ENCODE data around the gene PLD1. TPM values are rescaled to one million over a fixed set of nuclear protein-coding genes. Genes with fewer than 3 reads are reported as not detected.

PLD1 gene
- total RNA-seq, 2 donors from 2014 or later, result 9.5 to 15.9 TPM

DNA sequence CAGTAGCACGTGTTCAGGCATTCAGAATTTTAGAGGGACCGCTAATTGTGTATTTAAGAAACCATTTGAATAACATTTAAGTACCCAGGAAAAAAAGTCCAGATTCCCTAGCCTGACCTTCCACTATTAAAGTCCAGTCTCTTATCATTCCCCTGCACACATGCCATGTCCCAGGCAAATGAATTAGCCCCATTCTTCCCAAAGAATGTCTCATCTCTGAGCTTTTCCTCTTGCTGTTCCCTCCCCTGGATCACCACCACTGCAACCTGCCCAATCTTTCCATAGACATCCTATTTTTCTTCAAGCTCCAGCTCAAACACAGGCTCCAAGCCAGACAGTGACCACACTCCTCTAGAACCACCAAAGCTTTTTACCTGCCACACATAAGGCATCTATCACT lies 25.9 kb downstream of the PLD1 start:
- no peak for DNase-seq
- no peak overlapping the region for H3K27ac ChIP-seq (ENCODE audit: low read depth, low read length)
- no peaks in the 10 kb centered on the region for H3K36me3 ChIP-seq (ENCODE audit: control insufficient read depth, insufficient read depth, low read length)
- Mint-ChIP-seq H3K4me3 (no peak overlapping the region), H3K9me3 (no peaks in the 10 kb centered on the region), H3K27ac (no peak overlapping the region), H3K4me1 (no peaks in the 10 kb centered on the region), H3K36me3 (ENCODE audit: low read depth) (no peaks in the 10 kb centered on the region), H3K27me3 (ENCODE audit: insufficient read depth) (peaks cover 5% of the 10 kb centered on the region)
- no peaks in the 10 kb centered on the region for H3K9me3 ChIP-seq (ENCODE audit: control insufficient read depth, low read length)
- WGBS, 2 experiments (ENCODE audit: insufficient coverage in 1 of 2, insufficient read length in 1 of 2), result 60 to 69% methylated on average over 2 of the region's 2 CpGs
- TF ChIP-seq, protein P1, sequence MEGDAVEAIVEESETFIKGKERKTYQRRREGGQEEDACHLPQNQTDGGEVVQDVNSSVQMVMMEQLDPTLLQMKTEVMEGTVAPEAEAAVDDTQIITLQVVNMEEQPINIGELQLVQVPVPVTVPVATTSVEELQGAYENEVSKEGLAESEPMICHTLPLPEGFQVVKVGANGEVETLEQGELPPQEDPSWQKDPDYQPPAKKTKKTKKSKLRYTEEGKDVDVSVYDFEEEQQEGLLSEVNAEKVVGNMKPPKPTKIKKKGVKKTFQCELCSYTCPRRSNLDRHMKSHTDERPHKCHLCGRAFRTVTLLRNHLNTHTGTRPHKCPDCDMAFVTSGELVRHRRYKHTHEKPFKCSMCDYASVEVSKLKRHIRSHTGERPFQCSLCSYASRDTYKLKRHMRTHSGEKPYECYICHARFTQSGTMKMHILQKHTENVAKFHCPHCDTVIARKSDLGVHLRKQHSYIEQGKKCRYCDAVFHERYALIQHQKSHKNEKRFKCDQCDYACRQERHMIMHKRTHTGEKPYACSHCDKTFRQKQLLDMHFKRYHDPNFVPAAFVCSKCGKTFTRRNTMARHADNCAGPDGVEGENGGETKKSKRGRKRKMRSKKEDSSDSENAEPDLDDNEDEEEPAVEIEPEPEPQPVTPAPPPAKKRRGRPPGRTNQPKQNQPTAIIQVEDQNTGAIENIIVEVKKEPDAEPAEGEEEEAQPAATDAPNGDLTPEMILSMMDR (conservative IDR thresholded peaks at IDR 0.05), result no peak
- no peak overlapping the region for H3K9ac ChIP-seq (ENCODE audit: extremely low read depth, low read length, poor library complexity, severe bottlenecking)
- no peaks in the 10 kb centered on the region for H3K4me1 ChIP-seq (ENCODE audit: control insufficient read depth, insufficient read depth, low read length)
- no peaks in the 10 kb centered on the region for H3K27me3 ChIP-seq (ENCODE audit: control insufficient read depth, insufficient read depth, low read length, poor library complexity, severe bottlenecking)
- H3K4me3 ChIP-seq (ENCODE audit: low read length), result no peak overlapping the region

DNA sequence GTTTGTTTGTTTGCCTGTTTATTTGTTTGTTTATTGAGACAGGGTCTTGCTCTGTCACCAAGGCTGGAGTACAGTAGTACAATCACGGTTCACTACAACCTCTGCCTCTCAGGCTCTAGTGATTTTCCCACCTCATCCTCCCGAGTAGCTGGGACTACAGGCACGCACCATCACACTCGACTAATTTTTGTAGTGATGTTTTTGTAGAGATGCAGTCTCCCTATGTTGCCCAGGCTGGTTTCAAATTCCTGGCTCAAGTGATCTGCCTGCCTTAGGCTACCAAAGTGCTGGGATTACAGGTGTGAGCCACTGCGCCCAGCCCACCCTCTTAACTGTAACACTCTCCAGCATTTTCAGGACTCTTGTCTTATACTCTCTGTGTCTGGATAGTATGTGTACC lies 26.7 kb downstream of the PLD1 start:
- Histone ChIP-seq H3K4me3 (ENCODE audit: low read length) (no peak overlapping the region), H3K9ac (ENCODE audit: extremely low read depth, low read length, poor library complexity, severe bottlenecking) (no peak overlapping the region), H3K27me3 (ENCODE audit: control insufficient read depth, insufficient read depth, low read length, poor library complexity, severe bottlenecking) (no peaks in the 10 kb centered on the region), H3K27ac (ENCODE audit: low read depth, low read length) (no peak overlapping the region), H3K9me3 (ENCODE audit: control insufficient read depth, low read length) (no peaks in the 10 kb centered on the region), H3K36me3 (ENCODE audit: control insufficient read depth, insufficient read depth, low read length) (no peaks in the 10 kb centered on the region), H3K4me1 (ENCODE audit: control insufficient read depth, insufficient read depth, low read length) (no peaks in the 10 kb centered on the region)
- TF ChIP-seq, protein P1 (conservative IDR thresholded peaks at IDR 0.05), result no peak
- no peaks in the 10 kb centered on the region for H3K9me3 Mint-ChIP-seq
- DNase-seq, result no peak
- H3K27ac Mint-ChIP-seq, result no peak overlapping the region
- peaks cover 3% of the 10 kb centered on the region for H3K27me3 Mint-ChIP-seq (ENCODE audit: insufficient read depth)
- no peaks in the 10 kb centered on the region for H3K4me1 Mint-ChIP-seq
- 82% methylated on average over 5 of the region's 5 CpGs; no CpG with 5 or more reads in 1 of the 2 experiments for WGBS, 2 experiments (ENCODE audit: insufficient coverage in 1 of 2, insufficient read length in 1 of 2)
- no peaks in the 10 kb centered on the region for H3K36me3 Mint-ChIP-seq (ENCODE audit: low read depth)
- H3K4me3 Mint-ChIP-seq, result no peak overlapping the region

DNA sequence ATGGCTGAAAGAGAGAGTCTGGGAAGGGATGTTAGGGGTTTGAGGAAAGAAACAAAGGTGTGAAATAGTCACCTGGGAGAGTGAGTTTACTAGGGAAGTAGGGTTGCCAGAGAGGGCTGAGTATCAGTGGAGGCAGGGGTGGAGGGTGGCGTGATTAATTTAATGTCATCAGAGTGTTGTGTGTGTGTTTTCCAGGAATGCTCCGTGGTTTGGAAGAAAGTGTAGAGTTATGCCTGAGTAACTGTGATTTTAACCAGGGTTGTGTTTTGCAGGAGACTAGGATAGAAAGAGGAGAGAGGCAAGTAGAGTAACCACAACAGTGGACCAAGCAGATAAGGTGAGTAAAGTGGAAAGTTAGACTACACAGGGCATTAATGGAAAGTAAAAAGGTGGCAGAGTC lies 27.2 kb downstream of the PLD1 start:
- no peak overlapping the region for H3K9ac ChIP-seq (ENCODE audit: extremely low read depth, low read length, poor library complexity, severe bottlenecking)

More for the DNA sequence above, 27.2 kb downstream of the PLD1 start:
- H3K27ac Mint-ChIP-seq, result no peak overlapping the region
- H3K36me3 ChIP-seq (ENCODE audit: control insufficient read depth, insufficient read depth, low read length), result no peaks in the 10 kb centered on the region
- TF ChIP-seq, protein P1 (conservative IDR thresholded peaks at IDR 0.05), result no peak
- H3K36me3 Mint-ChIP-seq (ENCODE audit: low read depth), result no peaks in the 10 kb centered on the region
- peaks cover 3% of the 10 kb centered on the region for H3K27me3 Mint-ChIP-seq (ENCODE audit: insufficient read depth)
- H3K4me3 ChIP-seq (ENCODE audit: low read length), result no peak overlapping the region
- H3K9me3 ChIP-seq (ENCODE audit: control insufficient read depth, low read length), result no peaks in the 10 kb centered on the region
- no peak overlapping the region for H3K27ac ChIP-seq (ENCODE audit: low read depth, low read length)
- no peaks in the 10 kb centered on the region for H3K4me1 ChIP-seq (ENCODE audit: control insufficient read depth, insufficient read depth, low read length)
- no peak overlapping the region for H3K4me3 Mint-ChIP-seq
- 86 to 90% methylated on average over 1 to 2 of the region's 2 CpGs for WGBS, 2 experiments (ENCODE audit: insufficient coverage in 1 of 2, insufficient read length in 1 of 2)
- no peak for DNase-seq
- H3K27me3 ChIP-seq (ENCODE audit: control insufficient read depth, insufficient read depth, low read length, poor library complexity, severe bottlenecking), result no peaks in the 10 kb centered on the region
- H3K4me1 Mint-ChIP-seq, result no peaks in the 10 kb centered on the region
- H3K9me3 Mint-ChIP-seq, result no peaks in the 10 kb centered on the region

Measured in endodermal cell (in vitro differentiated cells).